Activated CD4-positive, alpha-beta T cell treated with anti-CD3 and anti-CD28 coated beads, Interleukin-2, amount 50 U/mL, for 4 hours (primary cell): Measurements from ENCODE around the gene MED12.
"Not testable (repeated sequence)": the region's sequence is repeated elsewhere in the genome, so short reads cannot be mapped to it uniquely, and the experiment has no call there.

Experiments used
- DNase-seq, 2 experiments: peaks; one replicate each; pipeline ENCODE4 v3.0.0-alpha.2; 2020

The MED12 gene

GRCh38 chrX:71166461-71166860 is 48.1 kb downstream of the MED12 start:
- no peak for DNase-seq

- no peak for DNase-seq
Measured at GRCh38 chrX:71167031-71167781, 48.8 kb downstream of the MED12 start.

DNA sequence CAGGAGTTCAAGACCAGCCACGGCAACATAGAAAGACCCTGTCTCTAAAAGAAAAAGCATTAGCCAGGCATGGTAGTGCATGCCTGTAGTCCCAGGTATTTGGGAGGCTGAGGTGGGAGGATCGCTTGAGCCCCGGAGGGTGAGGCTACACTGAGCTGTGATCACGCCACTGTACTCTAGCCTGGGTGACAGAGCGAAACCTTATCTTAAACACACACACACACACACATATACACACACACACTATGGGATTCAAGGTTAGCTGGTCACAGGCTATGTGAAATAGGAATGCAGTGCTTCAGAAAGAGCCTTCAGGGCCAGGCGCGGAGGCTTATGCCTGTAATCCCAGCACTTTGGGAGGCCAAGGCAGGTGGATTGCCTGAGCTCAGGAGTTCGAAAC is 49.7 kb downstream of the MED12 start:
- DNase-seq: no peak

GRCh38 chrX:71169586-71169985 is 51.2 kb downstream of the MED12 start:
- DNase-seq: no peak

DNA sequence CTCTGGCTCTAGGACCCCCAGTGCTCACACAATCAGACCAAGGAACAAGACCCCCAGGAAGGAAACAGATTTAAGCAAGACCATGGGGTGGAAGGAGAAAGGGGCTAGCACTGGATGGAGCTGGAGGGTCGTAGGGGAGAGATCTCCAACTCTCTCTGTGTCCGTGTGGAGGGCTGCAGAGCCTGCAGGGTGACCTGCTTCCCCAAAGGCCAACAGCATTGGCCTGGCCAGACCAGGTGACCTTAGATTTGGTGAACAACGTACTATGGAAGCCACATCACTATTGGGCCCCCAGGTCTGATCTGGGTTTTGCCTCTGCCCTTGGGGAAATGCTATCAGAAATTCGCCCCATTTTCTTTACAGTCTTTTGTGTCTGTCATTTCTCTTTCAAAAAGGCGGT is 52.3 kb downstream of the MED12 start:
- no peak for DNase-seq

- no peak for DNase-seq
Measured at GRCh38 chrX:71171110-71171801, 52.9 kb downstream of the MED12 start.

GRCh38 chrX:71173440-71173839 is 55.0 kb downstream of the MED12 start:
- no peak for DNase-seq

DNA sequence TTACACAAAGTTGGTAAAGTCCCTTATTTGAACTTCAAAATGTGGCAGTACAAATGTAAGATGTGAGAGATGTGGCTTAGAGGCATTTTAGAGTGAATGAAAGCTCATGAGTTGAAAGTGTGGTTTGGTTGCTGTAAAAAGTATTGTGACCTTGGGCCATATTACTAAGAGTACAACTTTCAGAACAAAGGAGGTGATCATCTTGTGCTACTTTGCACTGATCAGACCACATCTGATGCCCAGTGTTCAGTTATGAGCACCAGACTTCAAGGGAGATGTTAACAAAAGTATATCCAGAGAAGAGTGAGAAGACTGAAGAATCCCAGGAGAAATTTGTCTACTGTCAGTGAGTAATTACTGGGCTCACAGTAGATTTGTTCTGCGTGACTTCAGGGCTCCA is 56.4 kb downstream of the MED12 start:
- no peak for DNase-seq

GRCh38 chrX:71175531-71175930 is 57.1 kb downstream of the MED12 start:
- DNase-seq: no peak

- no peak for DNase-seq
Measured at GRCh38 chrX:71177327-71177726, 58.9 kb downstream of the MED12 start.

- peak; percentile 24 to 32 for DNase-seq
Measured at GRCh38 chrX:71178908-71179307, 60.5 kb downstream of the MED12 start.

DNA sequence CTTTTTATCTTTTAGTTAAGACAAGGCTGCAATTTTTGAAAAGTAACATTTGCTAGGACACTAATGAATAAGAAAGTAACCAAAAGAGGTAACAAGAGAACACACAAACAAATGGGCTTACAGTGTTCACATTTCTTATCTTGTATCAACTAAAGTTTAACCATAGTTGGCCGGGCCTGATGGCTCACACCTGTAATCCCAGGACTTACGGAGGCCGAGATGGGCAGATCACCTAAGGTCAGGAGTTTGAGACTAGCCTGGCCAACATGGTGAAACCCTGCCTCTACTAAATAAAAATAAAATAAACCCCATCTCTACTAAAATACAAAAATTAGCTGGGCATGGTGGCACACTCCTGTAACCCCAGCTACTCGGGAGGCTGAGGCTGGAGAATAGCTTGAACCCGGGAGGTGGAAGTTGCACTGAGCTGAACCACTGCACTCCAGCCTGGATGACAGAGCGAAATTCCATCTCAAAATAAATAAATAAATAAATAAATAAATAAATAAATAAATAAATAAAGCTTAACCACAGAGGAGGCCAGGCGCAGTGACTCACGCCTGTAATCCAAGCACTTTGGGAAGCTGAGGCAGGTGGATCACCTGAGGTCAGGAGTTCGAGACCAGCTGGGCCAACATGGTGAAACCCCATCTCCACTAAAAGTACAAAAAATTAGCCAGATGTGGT is 62.3 kb downstream of the MED12 start:
- not testable (repeated sequence) for DNase-seq

DNA sequence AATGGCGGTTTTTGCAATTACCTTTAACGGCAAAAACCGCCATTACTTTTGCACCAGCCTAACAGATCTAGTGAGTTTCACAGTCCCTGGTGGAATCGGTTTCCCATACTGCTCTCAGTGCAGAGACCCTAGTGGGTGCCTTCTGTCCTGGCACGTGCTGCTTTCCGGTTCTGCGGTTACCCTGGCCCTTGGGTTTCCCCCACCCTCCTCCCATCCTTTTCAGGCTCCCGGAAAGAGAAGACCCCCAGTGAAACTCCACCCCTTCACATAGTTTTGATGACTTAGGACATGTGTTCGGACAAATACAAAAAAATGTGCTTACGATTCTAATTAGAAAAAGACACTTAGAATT is 63.1 kb downstream of the MED12 start:
- DNase-seq: peak; percentile 8 to 10

DNA sequence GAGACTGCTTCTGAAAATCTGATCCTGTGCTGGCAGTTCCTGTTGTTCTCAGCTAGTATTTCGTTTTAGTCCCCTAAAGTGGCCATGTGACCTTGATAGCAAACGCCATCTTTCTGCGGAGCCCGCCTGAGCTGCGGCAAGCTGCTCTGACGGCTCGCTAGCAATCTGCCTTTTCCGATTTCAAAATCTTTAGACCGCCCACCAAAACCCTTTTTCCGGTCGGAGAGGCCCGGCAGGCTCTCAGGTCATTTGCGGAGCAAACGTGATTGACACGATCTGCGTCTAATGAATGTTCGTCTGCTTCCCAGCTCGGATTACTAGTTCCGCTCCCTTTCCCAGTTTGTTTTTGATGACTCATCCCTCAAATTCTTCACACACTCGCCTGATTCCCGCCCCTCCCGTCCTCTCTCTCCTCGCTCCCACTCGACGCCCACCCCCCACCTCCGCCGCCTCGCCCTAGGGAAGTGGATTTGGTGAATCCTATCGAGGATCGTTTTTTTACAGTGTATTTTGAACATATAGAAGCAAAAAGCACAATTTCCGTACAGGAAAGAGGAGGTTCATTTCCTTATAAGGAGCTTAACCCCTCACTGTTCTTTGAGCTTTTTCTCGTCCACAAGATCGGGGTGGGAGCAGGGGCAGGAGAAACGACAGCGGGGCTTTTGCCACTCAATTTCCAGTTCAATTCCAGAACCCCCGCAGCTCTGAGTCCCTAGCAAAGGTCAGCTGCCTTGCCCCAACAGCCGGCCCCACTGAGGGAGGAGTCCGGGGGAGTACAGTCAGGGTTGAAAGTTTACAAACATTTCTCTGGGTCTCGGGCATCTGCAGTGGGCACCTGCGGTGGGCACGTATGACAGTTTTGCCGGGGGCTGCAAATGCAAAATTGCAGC is 63.8 kb downstream of the MED12 start:
- peak; percentile 70 to 73 for DNase-seq

DNA sequence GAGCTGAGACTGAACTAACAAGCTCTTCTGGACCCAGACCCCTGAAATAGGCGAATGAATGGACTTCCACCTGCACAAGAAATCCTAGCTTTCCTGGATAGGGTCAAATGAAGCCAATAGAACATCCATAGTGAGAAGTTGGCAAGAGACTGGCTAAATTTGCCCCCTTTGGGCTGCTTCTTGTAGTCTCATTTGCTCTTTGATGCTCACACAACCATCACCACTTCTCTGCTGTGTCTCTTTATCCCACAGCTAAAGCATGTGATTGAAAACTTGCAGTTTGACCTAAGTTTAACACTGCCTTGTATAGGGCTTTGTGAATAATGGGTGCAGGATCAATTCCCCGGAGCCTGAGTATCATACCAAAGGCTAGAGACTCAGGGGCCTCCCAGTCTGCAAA is 64.5 kb downstream of the MED12 start:
- no peak for DNase-seq

- no peak for DNase-seq
Measured at GRCh38 chrX:71183341-71183740, 64.9 kb downstream of the MED12 start.

GRCh38 chrX:71184092-71184491 is 65.7 kb downstream of the MED12 start:
- DNase-seq: no peak

- DNase-seq: no peak
Measured at GRCh38 chrX:71184803-71185495, 66.6 kb downstream of the MED12 start.

- DNase-seq: no peak
Measured at GRCh38 chrX:71191248-71191647, 72.9 kb downstream of the MED12 start.
